Neural crest cell (in vitro differentiated cells): ENCODE results near the gene DDB1. TPM values are rescaled to one million over a fixed set of nuclear protein-coding genes. Genes with fewer than 3 reads are reported as not detected.

Source experiments
- DNase-seq: peaks from one replicate; pipeline ENCODE4 v3.0.0; 2021; ENCODE audit warnings: low read depth, mixed read lengths, low spot score
- H3K27ac Mint-ChIP-seq: one replicate; pipeline ENCODE4 v1.8.0; 2021; ENCODE audit warnings: mild to moderate bottlenecking, mixed read lengths; ENCODE audit not compliant: unreplicated experiment
- H3K27me3 Mint-ChIP-seq: 2 replicates; pipeline ENCODE4 v1.8.0; 2021; ENCODE audit warnings: low read depth, mild to moderate bottlenecking, mixed read lengths
- H3K36me3 Mint-ChIP-seq: 2 replicates; pipeline ENCODE4 v1.8.0; 2021; ENCODE audit warnings: low read depth, mild to moderate bottlenecking, mixed read lengths
- H3K4me1 Mint-ChIP-seq: 2 replicates; pipeline ENCODE4 v1.8.0; 2021; ENCODE audit warnings: mixed read lengths
- H3K4me3 Mint-ChIP-seq: one replicate; pipeline ENCODE4 v1.8.0; 2021; ENCODE audit warnings: mild to moderate bottlenecking, mixed read lengths
- H3K9me3 Mint-ChIP-seq: 2 replicates; pipeline ENCODE4 v1.8.0; 2021; ENCODE audit warnings: mixed read lengths
- CTCF ChIP-seq: fragments of 200-600 bp; sonication (generic); conservative IDR thresholded peaks from 2 replicates; pipeline ENCODE4 v1.5.0; 2021; ENCODE audit warnings: antibody characterized with exemption, mild to moderate bottlenecking
- total RNA-seq: library from RNA; stranded (reverse); gene quantifications from 2 replicates; pipeline ENCODE4 v1.2.1, GENCODE V29; 2021

DDB1 gene
- total RNA-seq, 1 donor from 2014 or later = 315 TPM

DNA sequence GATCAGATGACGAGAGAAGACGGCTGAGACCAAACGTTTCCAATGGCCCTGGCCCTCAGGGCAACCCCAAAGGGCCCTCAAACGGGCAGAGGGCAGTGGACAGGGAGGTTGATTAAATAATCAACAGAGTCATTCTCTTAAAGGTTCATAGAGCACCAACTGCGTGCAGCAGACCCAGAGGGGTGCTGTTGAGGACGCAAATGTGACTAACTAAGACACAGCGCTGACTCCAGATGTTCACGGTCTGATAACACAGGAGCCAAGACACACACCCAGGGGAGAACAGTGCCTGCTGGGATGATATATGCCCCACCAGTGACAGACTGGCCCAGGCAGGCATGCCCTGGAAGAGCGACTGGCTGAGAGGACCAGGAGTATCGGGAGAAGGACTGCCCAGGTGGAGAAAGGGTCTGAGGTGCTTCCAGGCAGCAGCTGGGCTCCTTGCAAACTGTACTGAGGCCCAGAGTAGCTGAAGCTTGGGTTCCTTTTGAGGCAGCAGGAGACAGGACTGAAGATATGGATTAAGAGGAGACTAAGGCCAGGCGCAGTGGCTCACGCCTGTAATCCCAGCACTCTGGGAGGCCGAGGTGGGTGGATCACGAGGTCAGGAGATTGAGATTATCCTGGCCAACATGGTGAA is 45.4 kb downstream of the DDB1 start:
- no peak for TF ChIP-seq CTCF
- H3K4me3 Mint-ChIP-seq = no peak overlapping the region
- H3K36me3 Mint-ChIP-seq = peaks cover 25% of the 10 kb centered on the region
- H3K9me3 Mint-ChIP-seq = no peaks in the 10 kb centered on the region
- peaks cover 4% of the 10 kb centered on the region for H3K4me1 Mint-ChIP-seq
- no peak for DNase-seq
- peak overlapping the region; percentile 64 for H3K27ac Mint-ChIP-seq
- H3K27me3 Mint-ChIP-seq = no peaks in the 10 kb centered on the region

- H3K36me3 Mint-ChIP-seq = peaks cover 32% of the 10 kb centered on the region
- no peak for DNase-seq
- H3K9me3 Mint-ChIP-seq = no peaks in the 10 kb centered on the region
- TF ChIP-seq CTCF = no peak
- no peak overlapping the region for H3K4me3 Mint-ChIP-seq
- peaks cover 3% of the 10 kb centered on the region for H3K4me1 Mint-ChIP-seq
- H3K27me3 Mint-ChIP-seq = no peaks in the 10 kb centered on the region
- H3K27ac Mint-ChIP-seq = no peak overlapping the region
Measured at GRCh38 chr11:61283613-61284012, 49.3 kb downstream of the DDB1 start.

DNA sequence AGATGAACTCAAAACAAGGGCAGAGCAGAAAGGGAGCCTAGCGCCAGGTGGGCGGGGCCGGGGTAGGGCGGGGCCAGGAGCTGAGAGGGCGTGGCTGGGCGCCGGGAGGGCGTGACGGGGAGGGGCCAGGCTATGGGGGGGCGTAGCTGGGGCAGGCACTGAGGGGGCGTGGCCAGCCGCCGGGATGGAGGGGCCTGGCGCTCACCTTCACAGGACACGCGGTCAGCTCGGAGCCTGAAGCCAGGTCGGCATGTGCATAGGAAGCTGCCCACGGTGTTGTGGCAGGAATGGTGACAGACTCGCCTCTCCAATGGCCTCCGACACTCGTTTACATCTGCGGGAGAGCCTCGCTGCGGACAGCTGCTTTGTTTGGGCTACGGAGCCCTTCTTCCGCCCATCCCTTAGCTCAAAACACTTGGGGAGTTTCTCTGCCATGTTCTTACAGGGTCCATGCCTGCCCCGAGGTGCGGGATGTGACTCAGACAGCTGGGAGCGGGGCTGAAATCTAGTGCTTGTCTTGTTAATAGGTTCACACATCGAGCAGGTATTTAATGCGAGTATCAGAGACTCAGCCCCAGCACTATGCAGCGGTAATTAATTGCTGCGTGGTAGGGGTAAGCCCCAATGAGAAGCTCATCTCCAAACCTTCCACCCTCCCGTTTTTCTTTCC is 51.2 kb downstream of the DDB1 start:
- TF ChIP-seq CTCF = no peak
- no peaks in the 10 kb centered on the region for H3K9me3 Mint-ChIP-seq
- no peak overlapping the region for H3K4me3 Mint-ChIP-seq
- no peak overlapping the region for H3K27ac Mint-ChIP-seq
- peak; percentile 56 for DNase-seq
- H3K4me1 Mint-ChIP-seq = peaks cover 11% of the 10 kb centered on the region
- H3K27me3 Mint-ChIP-seq = no peaks in the 10 kb centered on the region
- H3K36me3 Mint-ChIP-seq = peaks cover 26% of the 10 kb centered on the region

DNA sequence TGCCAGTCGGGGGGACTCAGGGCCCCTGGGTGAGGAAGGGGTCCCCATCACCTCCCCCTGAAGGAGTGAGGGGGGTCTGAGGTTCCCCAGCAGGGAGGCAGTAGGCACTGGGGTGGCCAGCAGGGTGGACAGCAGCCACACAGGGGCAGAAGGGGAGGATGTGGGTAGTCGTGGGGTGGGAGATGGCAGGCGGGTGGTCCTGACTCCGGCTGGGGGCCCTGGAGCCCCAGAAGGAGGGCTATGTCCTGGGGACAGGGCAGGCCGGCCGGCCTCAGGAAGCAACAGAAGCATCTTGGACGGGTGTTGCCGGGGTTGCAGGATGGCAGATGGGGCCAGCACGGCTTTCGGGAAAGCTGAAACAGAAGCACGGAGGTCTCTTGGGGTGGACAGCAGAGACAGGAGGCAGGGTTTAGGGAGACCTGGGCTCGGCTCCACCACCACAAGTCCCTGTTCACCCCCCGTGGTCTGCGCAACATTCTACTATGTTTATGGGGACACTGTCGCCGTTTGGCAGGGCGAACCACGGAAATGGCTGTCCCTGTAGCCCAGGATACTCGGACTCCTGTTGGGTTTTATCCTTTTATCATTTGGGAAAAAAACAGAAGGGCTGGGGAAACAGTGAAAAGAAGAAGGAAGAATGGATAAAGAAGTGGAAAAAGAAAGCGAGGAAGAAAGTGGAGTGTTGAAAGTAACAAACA is 51.9 kb downstream of the DDB1 start:
- no peaks in the 10 kb centered on the region for H3K9me3 Mint-ChIP-seq
- no peak for DNase-seq
- TF ChIP-seq CTCF = no peak
- H3K27me3 Mint-ChIP-seq = no peaks in the 10 kb centered on the region
- peaks cover 11% of the 10 kb centered on the region for H3K4me1 Mint-ChIP-seq
- no peak overlapping the region for H3K27ac Mint-ChIP-seq
- no peak overlapping the region for H3K4me3 Mint-ChIP-seq
- H3K36me3 Mint-ChIP-seq = peaks cover 24% of the 10 kb centered on the region

DNA sequence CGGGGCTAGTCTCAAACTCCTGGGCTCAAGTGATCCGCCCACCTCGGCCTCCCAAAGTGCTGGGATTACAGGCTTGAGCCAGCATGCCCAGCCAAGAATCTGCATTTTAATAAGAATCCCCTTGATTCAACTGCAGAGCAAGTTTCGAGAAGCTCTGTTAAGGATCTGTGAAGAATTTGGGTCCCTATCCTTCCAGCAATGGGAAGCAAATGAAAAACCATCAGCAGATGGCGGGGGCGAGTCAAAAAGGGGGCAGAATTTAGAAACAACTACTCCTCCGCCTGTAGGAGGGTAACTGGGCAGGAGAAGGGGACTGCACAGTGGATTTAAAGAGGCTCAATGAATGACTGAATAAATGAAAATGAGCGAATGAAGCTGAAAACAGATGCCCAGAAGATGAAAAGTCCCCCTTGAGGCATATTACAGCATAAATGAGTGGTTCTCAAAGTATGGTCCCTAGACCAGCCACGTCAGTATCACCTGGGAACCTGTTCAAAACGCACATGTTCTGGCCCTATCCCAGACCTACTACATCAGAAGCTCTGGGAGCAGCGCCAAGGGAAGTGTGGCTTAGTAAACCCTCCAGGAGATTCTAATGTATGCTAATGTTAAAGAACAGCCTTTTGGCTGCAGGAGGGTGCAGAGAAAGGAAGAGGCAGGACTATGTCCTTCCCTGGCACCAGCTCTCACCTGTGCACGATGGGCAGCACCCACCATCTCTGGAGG is 52.8 kb downstream of the DDB1 start:
- TF ChIP-seq CTCF = no peak
- peaks cover 19% of the 10 kb centered on the region for H3K36me3 Mint-ChIP-seq
- DNase-seq = no peak
- no peaks in the 10 kb centered on the region for H3K27me3 Mint-ChIP-seq
- H3K27ac Mint-ChIP-seq = no peak overlapping the region
- H3K4me3 Mint-ChIP-seq = no peak overlapping the region
- peaks cover 11% of the 10 kb centered on the region for H3K4me1 Mint-ChIP-seq
- H3K9me3 Mint-ChIP-seq = no peaks in the 10 kb centered on the region
